Neural cell (in vitro differentiated cells): ENCODE results near the gene IL21.

Experiments
- EP300 ChIP-seq: fragments of 450-650 bp; conservative IDR thresholded peaks from 2 replicates; pipeline ENCODE4 v1.6.1; 2014; ENCODE audit warnings: antibody characterized with exemption, mild to moderate bottlenecking, moderate library complexity; ENCODE audit not compliant: poor library complexity, severe bottlenecking
- POLR2AphosphoS5 ChIP-seq: IDR thresholded peaks from 2 replicates; pipeline ENCODE4 v1.6.1; 2012
- TF ChIP-seq, protein P1 (sequence below): fragments of 450-650 bp; IDR thresholded peaks from 2 replicates; pipeline ENCODE4 v1.5.1; 2014; ENCODE audit warnings: antibody characterized with exemption, mild to moderate bottlenecking, moderate library complexity; ENCODE audit not compliant: poor library complexity, severe bottlenecking

DNA sequence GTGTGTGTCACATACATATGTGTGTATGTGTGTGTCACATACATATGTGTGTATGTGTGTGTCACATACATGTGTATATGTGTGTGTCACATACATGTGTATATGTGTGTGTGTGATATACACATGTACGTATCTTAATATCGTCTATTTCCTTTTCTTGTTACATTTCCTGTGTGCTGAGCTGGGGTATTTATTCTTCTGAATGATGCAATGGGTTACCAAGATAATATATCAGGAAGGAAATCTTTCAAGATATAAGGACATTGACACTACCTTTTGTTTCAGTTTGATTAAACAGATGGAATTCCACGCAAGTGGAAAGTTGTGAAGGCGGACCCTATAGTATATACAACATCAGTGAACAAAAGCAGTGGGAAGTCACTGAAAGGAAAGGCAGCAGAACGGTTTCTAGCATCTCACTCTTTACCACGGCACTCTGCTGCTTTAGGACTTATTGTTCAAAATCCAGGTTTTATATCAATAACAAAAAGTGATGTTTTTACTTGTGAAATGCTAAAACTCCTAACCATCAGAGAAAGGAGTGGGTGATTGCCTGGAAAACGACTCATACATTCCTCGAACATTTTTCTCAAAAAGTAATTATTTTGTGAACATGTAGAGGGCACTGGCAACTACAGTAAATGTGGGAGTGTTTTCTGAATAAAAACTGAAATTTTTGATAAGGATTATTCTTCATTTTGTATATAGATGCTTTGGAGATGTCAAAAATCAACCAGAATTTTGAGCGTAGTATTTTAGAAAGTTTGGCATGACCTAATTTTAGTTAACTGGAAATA, 43.1 kb upstream of the IL21 start:
- TF ChIP-seq, protein P1, sequence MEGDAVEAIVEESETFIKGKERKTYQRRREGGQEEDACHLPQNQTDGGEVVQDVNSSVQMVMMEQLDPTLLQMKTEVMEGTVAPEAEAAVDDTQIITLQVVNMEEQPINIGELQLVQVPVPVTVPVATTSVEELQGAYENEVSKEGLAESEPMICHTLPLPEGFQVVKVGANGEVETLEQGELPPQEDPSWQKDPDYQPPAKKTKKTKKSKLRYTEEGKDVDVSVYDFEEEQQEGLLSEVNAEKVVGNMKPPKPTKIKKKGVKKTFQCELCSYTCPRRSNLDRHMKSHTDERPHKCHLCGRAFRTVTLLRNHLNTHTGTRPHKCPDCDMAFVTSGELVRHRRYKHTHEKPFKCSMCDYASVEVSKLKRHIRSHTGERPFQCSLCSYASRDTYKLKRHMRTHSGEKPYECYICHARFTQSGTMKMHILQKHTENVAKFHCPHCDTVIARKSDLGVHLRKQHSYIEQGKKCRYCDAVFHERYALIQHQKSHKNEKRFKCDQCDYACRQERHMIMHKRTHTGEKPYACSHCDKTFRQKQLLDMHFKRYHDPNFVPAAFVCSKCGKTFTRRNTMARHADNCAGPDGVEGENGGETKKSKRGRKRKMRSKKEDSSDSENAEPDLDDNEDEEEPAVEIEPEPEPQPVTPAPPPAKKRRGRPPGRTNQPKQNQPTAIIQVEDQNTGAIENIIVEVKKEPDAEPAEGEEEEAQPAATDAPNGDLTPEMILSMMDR: no peak
- no peak for TF ChIP-seq EP300
- TF ChIP-seq POLR2AphosphoS5: no peak
